K562 (cell line): ENCODE measurements around the gene ECT2. TPM values are rescaled to one million over a fixed set of nuclear protein-coding genes. Genes with fewer than 3 reads are reported as not detected.
A peak's percentile ranks its signal among the peaks of the same experiment; 100 is the strongest.

Experiments used
- ATAC-seq: fragments of 200-7000 bp; cut with Tn5 transposase; 3 replicates; pipeline ENCODE4 v1.9.1; 2020; ENCODE audit warnings: moderate library complexity
- BruUV-seq: library from RNA; stranded (reverse); fragments of 400-500 nt; replicated peaks from 2 replicates; lab custom pipeline; 2021; lab: Mats Ljungman, UMichigan
- CTCF ChIA-PET: fragments of 300-600 bp; formaldehyde crosslinking; extraction: SDS; loops from one replicate; lab custom pipeline; 2021; ENCODE audit warnings: low intra/inter-chr PET ratio; lab: Yijun Ruan, JAX
- POLR2A ChIA-PET: fragments of 300-600, 350-650 bp; sonication (Branson Sonifier 250); formaldehyde crosslinking; extraction: SDS; loops from one replicate; lab custom pipeline; 2021; ENCODE audit warnings: antibody characterized with exemption, inconsistent platforms; lab: Yijun Ruan, JAX
- DNase-seq, 4 experiments: peaks; one replicate each; pipeline versions ENCODE4 v3.0.0 to v3.0.0-alpha.2; 2011 to 2018; ENCODE audit warnings: low spot score in 3 of 4, mixed read lengths in 3 of 4; ENCODE audit errors: extremely low read depth in 1 of 4
- FAIRE-seq: peaks from 2 replicates; lab custom pipeline; 2011; peaks lifted over from hg19 to GRCh38; lab: Jason Lieb, UNC
- H2AFZ ChIP-seq: 2 replicates; pipeline ENCODE4 v1.6.0; 2011; ENCODE audit warnings: low read depth, low read length, control low read depth, inconsistent platforms
- H3K27ac ChIP-seq: fragments of 200-600 bp; 3 replicates; pipeline ENCODE4 v1.8.0; 2011; ENCODE audit warnings: low read depth, mild to moderate bottlenecking, control low read depth, inconsistent platforms, low read length, moderate library complexity, mixed read lengths; ENCODE audit errors: extremely low read depth
- H3K27me3 ChIP-seq, 2 experiments: fragments of 300-600 bp in 1 of 2; 2 replicates in 1 of 2; 3 replicates in 1 of 2; pipeline versions ENCODE4 v1.6.0 to v1.8.0; 2011; ENCODE audit warnings: inconsistent platforms in 2 of 2, low read length in 2 of 2, mild to moderate bottlenecking in 1 of 2, mixed read lengths in 1 of 2, moderate library complexity in 1 of 2; ENCODE audit not compliant: control insufficient read depth in 2 of 2, insufficient read depth in 2 of 2
- H3K36me3 ChIP-seq: fragments of 300-600 bp; 3 replicates; pipeline ENCODE4 v1.8.0; 2011; ENCODE audit warnings: mild to moderate bottlenecking, low read length, inconsistent platforms; ENCODE audit not compliant: control insufficient read depth, insufficient read depth
- H3K4me1 ChIP-seq, 2 experiments: fragments of 200-600 bp in 1 of 2; replicated peaks in 1 of 2; 2 replicates in 1 of 2; 3 replicates in 1 of 2; pipeline versions ENCODE4 v1.5.1 to v1.8.0; 2011; ENCODE audit warnings: inconsistent platforms in 2 of 2, low read length in 2 of 2, mild to moderate bottlenecking in 1 of 2, mixed read lengths in 1 of 2, moderate library complexity in 1 of 2; ENCODE audit not compliant: control insufficient read depth in 2 of 2, insufficient read depth in 2 of 2
- H3K4me2 ChIP-seq: 2 replicates; pipeline ENCODE4 v1.6.1; 2011; ENCODE audit warnings: low read length, control low read depth, inconsistent platforms, mixed read lengths; ENCODE audit not compliant: insufficient read depth
- H3K4me3 ChIP-seq: fragments of 200-600 bp; sonication (generic), shearing (Covaris generic); 2 replicates; pipeline ENCODE4 v1.5.1; 2016; ENCODE audit warnings: control low read depth, inconsistent platforms
- H3K79me2 ChIP-seq: fragments of 200-600 bp; 3 replicates; pipeline ENCODE4 v1.8.0; 2011; ENCODE audit warnings: low read length, inconsistent platforms; ENCODE audit not compliant: control insufficient read depth, insufficient read depth
- H3K9ac ChIP-seq, 2 experiments: 2 replicates each; pipeline versions ENCODE4 v1.6.0 to v1.6.1; 2011; ENCODE audit warnings: low read depth in 2 of 2, low read length in 2 of 2, control low read depth in 1 of 2, inconsistent platforms in 1 of 2, mild to moderate bottlenecking in 1 of 2, mixed read lengths in 1 of 2; ENCODE audit not compliant: insufficient read depth in 1 of 2
- H3K9me1 ChIP-seq: one replicate; pipeline ENCODE4 v1.6.0; 2011; ENCODE audit warnings: inconsistent platforms, mild to moderate bottlenecking, low read length, moderate library complexity; ENCODE audit not compliant: control insufficient read depth, insufficient read depth
- H3K9me3 ChIP-seq: replicated peaks from 2 replicates; pipeline ENCODE4 v1.5.1; 2011; ENCODE audit warnings: low read depth, low read length, inconsistent platforms; ENCODE audit not compliant: control insufficient read depth, insufficient read depth
- H4K20me1 ChIP-seq: replicated peaks from 2 replicates; pipeline ENCODE4 v1.6.1; 2011; ENCODE audit warnings: low read length, inconsistent platforms, mixed read lengths; ENCODE audit not compliant: control insufficient read depth, insufficient read depth
- ADNP ChIP-seq: fragments of 200-800 bp; sonication (Bioruptor generic); IDR thresholded peaks from 2 replicates; pipeline ENCODE4 v1.6.1; 2016; ENCODE audit warnings: missing genetic modification characterization, missing compliant biosample characterization
- BACH1 ChIP-seq: fragments of 200-800 bp; sonication (Bioruptor generic); IDR thresholded peaks from 2 replicates; pipeline ENCODE4 v1.6.1; 2016; ENCODE audit warnings: missing genetic modification characterization, missing compliant biosample characterization
- C11orf30 ChIP-seq: fragments of 450-650 bp; IDR thresholded peaks from 2 replicates; pipeline ENCODE4 v1.6.1; 2016; ENCODE audit warnings: low read depth, mild to moderate bottlenecking
- DNMT1 ChIP-seq: fragments of 450-650 bp; IDR thresholded peaks from 2 replicates; pipeline ENCODE4 v1.6.1; 2016; ENCODE audit warnings: antibody characterized with exemption, mild to moderate bottlenecking
- DPF2 ChIP-seq: fragments of 450-650 bp; IDR thresholded peaks from 2 replicates; pipeline ENCODE4 v1.6.1; 2016
- FOSL1 ChIP-seq: fragments of 200-800 bp; sonication (Bioruptor generic); conservative IDR thresholded peaks from 2 replicates; pipeline ENCODE4 v1.6.1; 2016; ENCODE audit warnings: missing genetic modification characterization, missing compliant biosample characterization
- MAFF ChIP-seq: IDR thresholded peaks from 2 replicates; pipeline ENCODE4 v1.6.1; 2012; ENCODE audit warnings: low read length, improper control_type of control experiment
- MCM2 ChIP-seq: fragments of 450-650 bp; IDR thresholded peaks from 2 replicates; pipeline ENCODE4 v1.6.1; 2017; ENCODE audit warnings: low read depth, mild to moderate bottlenecking
- MTA1 ChIP-seq: fragments of 450-650 bp; IDR thresholded peaks from 2 replicates; pipeline ENCODE4 v1.6.1; 2017; ENCODE audit warnings: borderline replicate concordance
- NONO ChIP-seq, 2 experiments: fragments of 200-400 bp in 1 of 2; fragments of 450-650 bp in 1 of 2; formaldehyde crosslinking in 1 of 2; IDR thresholded peaks; 2 replicates each; pipeline ENCODE4 v1.6.1; 2017; ENCODE audit warnings: low read depth in 2 of 2, mild to moderate bottlenecking in 2 of 2, moderate library complexity in 2 of 2, low read length in 1 of 2
- PHB ChIP-seq: fragments of 250-450 bp; sonication (Bioruptor Pico); IDR thresholded peaks from 2 replicates; pipeline ENCODE4 v1.5.0; 2021
- PHF21A ChIP-seq: fragments of 450-650 bp; IDR thresholded peaks from 2 replicates; pipeline ENCODE4 v1.6.1; 2017; ENCODE audit warnings: low read depth, borderline replicate concordance
- PHF8 ChIP-seq: fragments of 200-600 bp; sonication (generic); IDR thresholded peaks from 2 replicates; pipeline ENCODE4 v1.6.1; 2012; ENCODE audit warnings: mixed run types, mild to moderate bottlenecking, inconsistent platforms, low read length, moderate library complexity, borderline replicate concordance
- PTRF ChIP-seq: fragments of 450-650 bp; IDR thresholded peaks from 2 replicates; pipeline ENCODE4 v1.6.1; 2016; ENCODE audit warnings: mild to moderate bottlenecking, missing genetic modification characterization, missing compliant biosample characterization
- RBM22 ChIP-seq: fragments of 200-400 bp; formaldehyde crosslinking; IDR thresholded peaks from 2 replicates; pipeline ENCODE4 v1.6.1; 2018; ENCODE audit warnings: low read length, low read depth; ENCODE audit not compliant: poor library complexity, severe bottlenecking
- RBM25 ChIP-seq: fragments of 200-400 bp; formaldehyde crosslinking; IDR thresholded peaks from 2 replicates; pipeline ENCODE4 v1.6.1; 2018; ENCODE audit warnings: low read length, low read depth, moderate library complexity; ENCODE audit not compliant: severe bottlenecking
- SUPT5H ChIP-seq: fragments of 450-650 bp; IDR thresholded peaks from 2 replicates; pipeline ENCODE4 v1.6.1; 2016
- THRAP3 ChIP-seq: fragments of 450-650 bp; IDR thresholded peaks from 2 replicates; pipeline ENCODE4 v1.6.1; 2016; ENCODE audit warnings: mild to moderate bottlenecking, inconsistent platforms, borderline replicate concordance
- ZC3H11A ChIP-seq: IDR thresholded peaks from 2 replicates; pipeline ENCODE4 v1.6.1; 2012; ENCODE audit warnings: low read depth, low read length, improper control_type of control experiment
- ZNF197 ChIP-seq: fragments of 200-800 bp; sonication (Bioruptor generic); IDR thresholded peaks from 2 replicates; pipeline ENCODE4 v1.6.1; 2016; ENCODE audit warnings: low read depth, missing genetic modification characterization, missing compliant biosample characterization
- ZNF316 ChIP-seq: fragments of 450-650 bp; IDR thresholded peaks from 2 replicates; pipeline ENCODE4 v1.6.1; 2016
- ZNF584 ChIP-seq: fragments of 200-800 bp; sonication (Bioruptor generic); IDR thresholded peaks from 2 replicates; pipeline ENCODE4 v1.6.1; 2016; ENCODE audit warnings: low read depth, mild to moderate bottlenecking, missing genetic modification characterization, missing compliant biosample characterization
- WGBS: fragments of 100-300 bp; shearing (Covaris generic); methylation state at CpG from one replicate; pipeline ENCODE4 v1.1.6; 2016; ENCODE audit warnings: low coverage, mixed read lengths; ENCODE audit not compliant: insufficient coverage; ENCODE audit errors: missing lambda C conversion rate; 5-methylcytosine and 5-hydroxymethylcytosine counted together
- in situ Hi-C: fragments of 300-500 bp; cut with MboI; formaldehyde crosslinking; loops from 4 replicates; pipeline ENCODE4 v1.15.0; 2018; ENCODE audit warnings: inconsistent platforms, mixed read lengths
- intact Hi-C: fragments of 100-400 bp; cut with micrococcal nuclease; formaldehyde crosslinking; loops from 2 replicates; pipeline ENCODE4 v1.14.2; 2022
- polyA plus RNA-seq, 8 experiments: library from polyadenylated mRNA; depleted of rRNA in 4 of 8; stranded (reverse) in 5 of 8; unstranded in 3 of 8; fragments of >200 nt; fragmentation: Nextera tagmentation in 2 of 8; fragmentation: Illumina TruSeq in 1 of 8; extraction: Ambion mirVana in 2 of 8; extraction: Trizol in 1 of 8; gene quantifications; 2 replicates each; pipeline versions ENCODE4 v1.2.1 to v1.2.3, GENCODE V29; 2011 to 2014; ENCODE audit warnings: inconsistent platforms in 1 of 8, missing spikeins in 1 of 8
- total RNA-seq, 7 experiments: library from RNA; depleted of rRNA in 6 of 7; stranded (reverse); fragments of >200 nt in 6 of 7; fragmentation: Illumina TruSeq in 2 of 7; extraction: Trizol in 2 of 7; gene quantifications; 2 replicates each; pipeline versions ENCODE4 v1.2.1 to v1.2.3, GENCODE V29; 2011 to 2021; ENCODE audit warnings: low replicate concordance in 1 of 7
- TF ChIP-seq, protein P1 (sequence below), 2 experiments: fragments of 250-450 bp in 1 of 2; fragments of 450-650 bp in 1 of 2; sonication (Bioruptor Pico) in 1 of 2; IDR thresholded peaks; 2 replicates each; pipeline versions ENCODE4 v1.6.1 to v1.8.0; 2016 to 2021; ENCODE audit warnings: mild to moderate bottlenecking in 2 of 2, moderate library complexity in 2 of 2, missing compliant biosample characterization in 1 of 2, missing genetic modification characterization in 1 of 2
- TF ChIP-seq, protein P2 (sequence below): fragments of 250-450 bp; sonication (Bioruptor Pico); IDR thresholded peaks from 2 replicates; pipeline ENCODE4 v1.9.0; 2021; ENCODE audit warnings: mild to moderate bottlenecking, inconsistent platforms

Gene ECT2
- total and polyA plus RNA-seq, 9 of the 15 experiments (the other 6 are each of a cell fraction or from before 2014, with no cell fraction given): 19.0 to 53.0 (median 36.5) TPM

DNA sequence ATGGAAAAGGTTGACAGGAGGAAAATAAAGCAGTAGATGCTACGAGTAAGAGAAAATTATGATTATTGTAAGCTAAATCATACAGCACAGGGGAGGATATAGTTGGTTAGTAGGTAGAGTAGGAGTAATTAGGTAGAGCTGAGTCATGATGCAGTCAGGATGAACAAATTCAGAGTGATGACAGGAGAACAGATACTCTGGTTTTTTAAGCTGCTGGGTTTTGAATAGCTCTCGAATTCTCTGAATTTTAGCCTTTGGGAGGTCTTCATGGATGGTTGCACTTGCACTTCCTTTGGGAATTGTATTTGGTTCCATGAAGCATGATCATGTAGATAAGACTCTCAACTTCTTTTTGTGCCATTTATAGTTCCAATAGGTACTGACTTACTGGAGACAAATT lies 96.2 kb downstream of the ECT2 start:
- no TSS peak for BruUV-seq
- peaks cover 0 to 28% of the 10 kb centered on the region in 2 experiments; a peak in 3 of 5 replicates for H3K4me1 ChIP-seq
- no peaks in the 10 kb centered on the region for H3K27me3 ChIP-seq
- H3K36me3 ChIP-seq: no peaks in the 10 kb centered on the region
- in situ Hi-C loops: no loop called here
- H3K9me3 ChIP-seq: no peaks in the 10 kb centered on the region
- no peaks in the 10 kb centered on the region for H3K79me2 ChIP-seq
- H3K9me1 ChIP-seq: no peaks in the 10 kb centered on the region
- peak in 2 of 4 experiments; percentile 30 to 39 for DNase-seq
- FAIRE-seq: no peak
- no peak overlapping the region for H3K9ac ChIP-seq
- H2AFZ ChIP-seq: peak overlapping the region; percentile 78
- H3K27ac ChIP-seq: peak overlapping the region; percentile 38; the same call in 1 of the 3 replicates
- ChIA-PET POLR2A (interaction anchor here (1.4 to 1.6 kb wide), 2 partner anchors 9 to 11 kb away, joined by 3 to 7 read pairs; no protein-coding TSS in a partner anchor), CTCF (no interaction called here)
- ATAC-seq: peak; percentile 79
- H3K4me2 ChIP-seq: no peak overlapping the region
- 18% methylated on average over 2 of the region's 2 CpGs for WGBS
- H4K20me1 ChIP-seq: no peaks in the 10 kb centered on the region
- H3K4me3 ChIP-seq: no peak overlapping the region
- intact Hi-C loops: no loop called here
- TF ChIP-seq C11orf30 (peak; percentile 82), SUPT5H (no peak), MCM2 (no peak), DNMT1 (no peak), RBM25 (no peak), RBM22 (no peak), NONO (IDR thresholded peaks at IDR 0.05; ENCODE audit: low read depth in 2 of 2, low read length in 1 of 2) (no peak), ZNF584 (CRISPR knock-in tag) (no peak), PHF21A (no peak), MAFF (peak; percentile 50; the same call in 1 of the 2 replicates), THRAP3 (no peak), FOSL1 (tag) (peak; percentile 59), ZNF316 (peak; percentile 88), PTRF (tag) (no peak), ZNF197 (CRISPR knock-in tag) (no peak), ADNP (tag) (no peak), ZC3H11A (no peak), BACH1 (peak; percentile 54; the same call in 1 of the 2 replicates), MTA1 (no peak), PHB (CRISPR knock-in tag) (no peak), DPF2 (peak; percentile 52; the same call in 1 of the 2 replicates), PHF8 (no peak)
- TF ChIP-seq, protein P1, sequence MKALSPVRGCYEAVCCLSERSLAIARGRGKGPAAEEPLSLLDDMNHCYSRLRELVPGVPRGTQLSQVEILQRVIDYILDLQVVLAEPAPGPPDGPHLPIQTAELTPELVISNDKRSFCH (CRISPR knock-in tag; IDR thresholded peaks at IDR 0.05): no peak
- TF ChIP-seq, protein P1 (tag; IDR thresholded peaks at IDR 0.05): no peak
- TF ChIP-seq, protein P2, sequence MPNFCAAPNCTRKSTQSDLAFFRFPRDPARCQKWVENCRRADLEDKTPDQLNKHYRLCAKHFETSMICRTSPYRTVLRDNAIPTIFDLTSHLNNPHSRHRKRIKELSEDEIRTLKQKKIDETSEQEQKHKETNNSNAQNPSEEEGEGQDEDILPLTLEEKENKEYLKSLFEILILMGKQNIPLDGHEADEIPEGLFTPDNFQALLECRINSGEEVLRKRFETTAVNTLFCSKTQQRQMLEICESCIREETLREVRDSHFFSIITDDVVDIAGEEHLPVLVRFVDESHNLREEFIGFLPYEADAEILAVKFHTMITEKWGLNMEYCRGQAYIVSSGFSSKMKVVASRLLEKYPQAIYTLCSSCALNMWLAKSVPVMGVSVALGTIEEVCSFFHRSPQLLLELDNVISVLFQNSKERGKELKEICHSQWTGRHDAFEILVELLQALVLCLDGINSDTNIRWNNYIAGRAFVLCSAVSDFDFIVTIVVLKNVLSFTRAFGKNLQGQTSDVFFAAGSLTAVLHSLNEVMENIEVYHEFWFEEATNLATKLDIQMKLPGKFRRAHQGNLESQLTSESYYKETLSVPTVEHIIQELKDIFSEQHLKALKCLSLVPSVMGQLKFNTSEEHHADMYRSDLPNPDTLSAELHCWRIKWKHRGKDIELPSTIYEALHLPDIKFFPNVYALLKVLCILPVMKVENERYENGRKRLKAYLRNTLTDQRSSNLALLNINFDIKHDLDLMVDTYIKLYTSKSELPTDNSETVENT (CRISPR knock-in tag): no peak
